GM12878 (cell line): Measurements from ENCODE around the gene E2F7. TPM values are rescaled to one million over a fixed set of nuclear protein-coding genes. Genes with fewer than 3 reads are reported as not detected.

Experiments used
- ASH2L ChIP-seq: fragments of 300-600, 200-600 bp; sonication (generic); IDR thresholded peaks from 2 replicates; pipeline ENCODE4 v1.6.1; 2017; ENCODE audit warnings: low read depth, mild to moderate bottlenecking, borderline replicate concordance
- ATF7 ChIP-seq: fragments of 450-650 bp; IDR thresholded peaks from 2 replicates; pipeline ENCODE4 v1.6.1; 2016; ENCODE audit warnings: low read depth, mild to moderate bottlenecking
- CBX3 ChIP-seq: fragments of 200-600 bp; sonication (generic); IDR thresholded peaks from 2 replicates; pipeline ENCODE4 v1.6.1; 2016; ENCODE audit warnings: low read depth, borderline replicate concordance
- CREB1 ChIP-seq: IDR thresholded peaks from 2 replicates; pipeline ENCODE4 v1.6.1; 2012; ENCODE audit warnings: low read depth, mild to moderate bottlenecking, inconsistent platforms
- DPF2 ChIP-seq: fragments of 450-650 bp; IDR thresholded peaks from 2 replicates; pipeline ENCODE4 v1.6.1; 2017; ENCODE audit warnings: mild to moderate bottlenecking
- E2F8 ChIP-seq: fragments of 450-650 bp; IDR thresholded peaks from 2 replicates; pipeline ENCODE4 v1.6.1; 2018; ENCODE audit warnings: mild to moderate bottlenecking, low read depth, moderate library complexity; ENCODE audit not compliant: partially characterized antibody
- HCFC1 ChIP-seq: fragments of 150-350 bp; IDR thresholded peaks from 2 replicates; pipeline ENCODE4 v1.6.1; 2014; ENCODE audit warnings: low read length
- HDGF ChIP-seq: fragments of 450-650 bp; IDR thresholded peaks from 2 replicates; pipeline ENCODE4 v1.6.1; 2016; ENCODE audit warnings: antibody characterized with exemption
- IKZF2 ChIP-seq, 2 experiments: fragments of 450-650 bp; IDR thresholded peaks; 2 replicates each; pipeline ENCODE4 v1.6.1; 2017; ENCODE audit warnings: mild to moderate bottlenecking in 2 of 2, moderate library complexity in 2 of 2
- IRF4 ChIP-seq: IDR thresholded peaks from 2 replicates; pipeline ENCODE4 v1.6.1; 2011; ENCODE audit warnings: low read depth, low read length
- KLF5 ChIP-seq: fragments of 450-650 bp; IDR thresholded peaks from 2 replicates; pipeline ENCODE4 v1.6.1; 2014; ENCODE audit warnings: mild to moderate bottlenecking; ENCODE audit not compliant: partially characterized antibody
- MEF2B ChIP-seq: fragments of 450-650 bp; IDR thresholded peaks from 2 replicates; pipeline ENCODE4 v1.6.1; 2018; ENCODE audit warnings: mild to moderate bottlenecking, moderate library complexity; ENCODE audit not compliant: partially characterized antibody, poor library complexity, severe bottlenecking
- MTA2 ChIP-seq: fragments of 450-650 bp; IDR thresholded peaks from 2 replicates; pipeline ENCODE4 v1.6.1; 2016; ENCODE audit warnings: low read depth, mild to moderate bottlenecking, moderate library complexity
- NFYB ChIP-seq: IDR thresholded peaks from 2 replicates; pipeline ENCODE4 v1.6.1; 2011; ENCODE audit warnings: low read depth, mild to moderate bottlenecking, low read length, improper control_type of control experiment, moderate library complexity; ENCODE audit not compliant: insufficient read depth
- PBX3 ChIP-seq: IDR thresholded peaks from 2 replicates; pipeline ENCODE4 v1.6.1; 2011; ENCODE audit warnings: mild to moderate bottlenecking, low read depth, low read length, moderate library complexity; ENCODE audit not compliant: insufficient replicate concordance
- POLR2A ChIP-seq: IDR thresholded peaks from 2 replicates; pipeline ENCODE4 v1.6.1; 2011; ENCODE audit warnings: low read depth, mild to moderate bottlenecking, low read length
- POLR2AphosphoS5 ChIP-seq: IDR thresholded peaks from 2 replicates; pipeline ENCODE4 v1.6.1; 2011; ENCODE audit warnings: mild to moderate bottlenecking, low read length, inconsistent platforms
- SIX5 ChIP-seq: IDR thresholded peaks from 2 replicates; pipeline ENCODE4 v1.6.1; 2011; ENCODE audit warnings: mild to moderate bottlenecking, low read depth, low read length, moderate library complexity; ENCODE audit not compliant: severe bottlenecking
- SMC3 ChIP-seq: IDR thresholded peaks from 2 replicates; pipeline ENCODE4 v1.6.1; 2011; ENCODE audit warnings: low read length, improper control_type of control experiment, borderline replicate concordance
- SREBF1 ChIP-seq: IDR thresholded peaks from 2 replicates; pipeline ENCODE4 v1.6.1; 2012; ENCODE audit warnings: mild to moderate bottlenecking, low read length
- SREBF2 ChIP-seq: IDR thresholded peaks from 2 replicates; pipeline ENCODE4 v1.6.1; 2012; ENCODE audit warnings: mild to moderate bottlenecking, low read length
- SRF ChIP-seq, 2 experiments: IDR thresholded peaks; 2 replicates each; pipeline ENCODE4 v1.6.1; 2011; ENCODE audit warnings: low read depth in 2 of 2, low read length in 2 of 2, mild to moderate bottlenecking in 1 of 2, moderate library complexity in 1 of 2
- STAT1 ChIP-seq: fragments of 450-650 bp; conservative IDR thresholded peaks from 2 replicates; pipeline ENCODE4 v1.6.1; 2014; ENCODE audit warnings: antibody characterized with exemption, mild to moderate bottlenecking
- TAF1 ChIP-seq: IDR thresholded peaks from 2 replicates; pipeline ENCODE4 v1.6.1; 2011; ENCODE audit warnings: mild to moderate bottlenecking, low read depth, low read length, borderline replicate concordance
- ZBTB11 ChIP-seq: fragments of 450-650 bp; formaldehyde crosslinking; IDR thresholded peaks from 2 replicates; pipeline ENCODE4 v1.5.0; 2022; ENCODE audit warnings: mild to moderate bottlenecking, missing genetic modification characterization
- ZNF24 ChIP-seq: fragments of 450-650 bp; IDR thresholded peaks from 2 replicates; pipeline ENCODE4 v1.6.1; 2017; ENCODE audit warnings: antibody characterized with exemption, mild to moderate bottlenecking
- polyA plus RNA-seq, 11 experiments: library from polyadenylated mRNA; depleted of rRNA in 4 of 11; unstranded in 6 of 11; stranded (reverse) in 5 of 11; fragments of >200 nt; fragmentation: Nextera tagmentation in 4 of 11; fragmentation: Illumina TruSeq in 1 of 11; extraction: Ambion mirVana in 4 of 11; extraction: Trizol in 1 of 11; gene quantifications; 1 replicate in 1 of 11; 2 replicates in 10 of 11; pipeline versions ENCODE4 v1.2.1 to v1.2.3, GENCODE V29; 2011 to 2016; ENCODE audit warnings: inconsistent platforms in 2 of 11, missing spikeins in 2 of 11, low read depth in 1 of 11
- total RNA-seq, 4 experiments: library from RNA; depleted of rRNA in 3 of 4; stranded (reverse); fragments of >200 nt in 3 of 4; fragmentation: Illumina TruSeq in 1 of 4; extraction: Trizol in 1 of 4; gene quantifications; 2 replicates each; pipeline versions ENCODE4 v1.2.1 to v1.2.3, GENCODE V29; 2013 to 2021

Gene E2F7
- total and polyA plus RNA-seq, 10 of the 15 experiments (the other 5 are each of a cell fraction or from before 2014, with no cell fraction given): 5.6 to 32.1 (median 19.9) TPM

- TF ChIP-seq ZBTB11: no peak
- no peak for TF ChIP-seq KLF5
- no peak for TF ChIP-seq NFYB
- no peak for TF ChIP-seq ASH2L
- peak; percentile 75 to 89 for TF ChIP-seq IKZF2 (IDR thresholded peaks at IDR 0.05)
- no peak for TF ChIP-seq CBX3
- TF ChIP-seq ATF7: peak; percentile 71
- TF ChIP-seq MEF2B: peak; percentile 87
- TF ChIP-seq HCFC1: no peak
- TF ChIP-seq HDGF: 0 out of 2 replicates have a peak, but pooled peaks have one; percentile 41
- TF ChIP-seq SIX5: no peak
- peak; percentile 24; the same call in 1 of the 2 replicates for TF ChIP-seq POLR2A
- TF ChIP-seq STAT1: peak; percentile 76; the same call in 1 of the 2 replicates
- TF ChIP-seq ZNF24: no peak
- TF ChIP-seq PBX3: peak; percentile 34
- TF ChIP-seq POLR2AphosphoS5: no peak
- TF ChIP-seq CREB1: peak; percentile 46; the same call in 1 of the 2 replicates
- no peak for TF ChIP-seq SREBF1
- no peak for TF ChIP-seq E2F8
- TF ChIP-seq TAF1: 0 out of 2 replicates have a peak, but pooled peaks have one; percentile 11
- TF ChIP-seq MTA2: peak; percentile 87; the same call in 1 of the 2 replicates
- TF ChIP-seq DPF2: peak; percentile 97
- no peak for TF ChIP-seq SMC3
- no peak for TF ChIP-seq SREBF2
- peak in 1 of 2 experiments; percentile 52; a peak in 1 of 4 replicates for TF ChIP-seq SRF (IDR thresholded peaks at IDR 0.05; ENCODE audit: low read depth in 2 of 2, low read length in 2 of 2)
- peak; percentile 82 for TF ChIP-seq IRF4
These were observed 5.1 kb downstream of the E2F7 start (continued) for GRCh38 chr12:77060136-77060882.
